MM.1S (cell line): Measurements from ENCODE around the gene SMC4.

Experiments used
- CTCF ChIP-seq: fragments of 300-600 bp; sonication (generic); IDR thresholded peaks from 2 replicates; pipeline ENCODE4 v1.5.1; 2016; ENCODE audit warnings: antibody characterized with exemption, low read length, mixed read lengths
- EZH2phosphoT487 ChIP-seq: fragments of 300-600 bp; sonication (generic); IDR thresholded peaks from 2 replicates; pipeline ENCODE4 v1.6.1; 2018; ENCODE audit warnings: antibody characterized with exemption, low read length

- TF ChIP-seq CTCF: no peak
- TF ChIP-seq EZH2phosphoT487: no peak
These were observed 76.4 kb downstream of the SMC4 start for GRCh38 chr3:160475884-160476283.
